PFSK-1 (cell line): ENCODE measurements around the gene PHF2.

Experiments
- POLR2AphosphoS5 ChIP-seq: IDR thresholded peaks from 2 replicates; pipeline ENCODE4 v1.6.1; 2012; ENCODE audit warnings: low read depth, mild to moderate bottlenecking, control low read depth, low read length, moderate library complexity
- REST ChIP-seq, 2 experiments: IDR thresholded peaks; 2 replicates each; pipeline versions ENCODE4 v1.6.1 to v1.8.0; 2011 to 2012; ENCODE audit warnings: low read depth in 2 of 2, low read length in 2 of 2, control low read depth in 1 of 2, inconsistent platforms in 1 of 2, mild to moderate bottlenecking in 1 of 2, moderate library complexity in 1 of 2; ENCODE audit not compliant: insufficient read depth in 1 of 2
- SIN3A ChIP-seq: IDR thresholded peaks from 2 replicates; pipeline ENCODE4 v1.6.1; 2012; ENCODE audit warnings: mild to moderate bottlenecking, low read length, moderate library complexity, borderline replicate concordance; ENCODE audit not compliant: insufficient read depth
- TAF1 ChIP-seq: IDR thresholded peaks from 2 replicates; pipeline ENCODE4 v1.6.1; 2012; ENCODE audit warnings: low read length, control low read depth, borderline replicate concordance; ENCODE audit not compliant: insufficient read depth

GRCh38 chr9:93674580-93675335 lies 98.4 kb downstream of the PHF2 start:
- TF ChIP-seq TAF1 (no peak), REST (IDR thresholded peaks at IDR 0.05; ENCODE audit: insufficient read depth in 1 of 2, low read depth in 2 of 2, low read length in 2 of 2) (no peak), POLR2AphosphoS5 (no peak), SIN3A (no peak)
